ENCODE measurements around the gene ZDHHC20.

The ZDHHC20 gene, protein sequence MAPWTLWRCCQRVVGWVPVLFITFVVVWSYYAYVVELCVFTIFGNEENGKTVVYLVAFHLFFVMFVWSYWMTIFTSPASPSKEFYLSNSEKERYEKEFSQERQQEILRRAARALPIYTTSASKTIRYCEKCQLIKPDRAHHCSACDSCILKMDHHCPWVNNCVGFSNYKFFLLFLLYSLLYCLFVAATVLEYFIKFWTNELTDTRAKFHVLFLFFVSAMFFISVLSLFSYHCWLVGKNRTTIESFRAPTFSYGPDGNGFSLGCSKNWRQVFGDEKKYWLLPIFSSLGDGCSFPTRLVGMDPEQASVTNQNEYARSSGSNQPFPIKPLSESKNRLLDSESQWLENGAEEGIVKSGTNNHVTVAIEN
- total RNA-seq: 146 to 175 reads per million in 2 donors

DNA sequence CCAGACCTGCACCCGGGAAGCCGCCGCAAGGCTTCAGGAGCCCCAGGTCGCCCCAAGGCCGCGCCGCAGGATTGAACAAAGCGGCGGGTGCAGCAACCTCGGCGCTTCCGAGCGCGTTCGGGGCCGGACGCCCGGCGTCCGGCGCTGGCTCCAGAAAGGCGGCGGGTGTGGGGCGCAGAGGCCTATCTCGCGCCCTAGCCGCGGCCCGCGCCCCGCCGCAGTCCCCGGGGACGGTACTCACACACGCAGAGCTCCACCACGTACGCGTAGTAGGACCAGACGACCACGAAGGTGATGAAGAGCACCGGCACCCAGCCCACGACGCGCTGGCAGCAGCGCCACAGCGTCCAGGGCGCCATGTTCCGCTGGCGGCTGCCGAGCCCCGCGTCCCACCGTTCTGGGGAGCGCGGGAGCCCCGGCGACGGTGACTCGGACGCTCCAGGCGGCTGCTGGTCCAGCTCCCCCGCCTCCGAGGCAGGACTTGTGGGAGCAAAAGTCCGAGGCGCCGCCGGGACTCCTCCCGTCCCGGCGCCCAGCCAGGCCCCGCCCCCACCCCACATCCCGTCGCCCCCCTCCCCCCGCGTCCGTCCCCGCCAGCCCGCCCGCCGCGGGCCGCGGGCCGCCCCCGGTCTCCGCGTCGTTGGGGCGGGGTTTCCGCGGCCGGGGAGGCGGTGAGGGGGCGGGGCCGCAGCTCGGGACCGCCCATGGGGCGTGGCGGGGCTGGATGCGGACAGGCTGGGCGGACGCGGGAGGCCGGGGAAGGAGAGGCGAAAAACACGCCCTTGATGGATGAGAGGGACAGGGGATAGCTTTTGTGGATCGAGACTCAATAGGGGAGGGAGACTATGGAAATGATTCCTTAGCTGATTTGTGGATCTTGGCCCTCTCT, at the start of gene ZDHHC20:
ZDHHC20 (minus strand) TSS at position 491 of the 889 bp plus-strand sequence; CDS start at position 359, 132 bp downstream.
- peak; percentile 82 to 91 (median 84) for DNase-seq

DNA sequence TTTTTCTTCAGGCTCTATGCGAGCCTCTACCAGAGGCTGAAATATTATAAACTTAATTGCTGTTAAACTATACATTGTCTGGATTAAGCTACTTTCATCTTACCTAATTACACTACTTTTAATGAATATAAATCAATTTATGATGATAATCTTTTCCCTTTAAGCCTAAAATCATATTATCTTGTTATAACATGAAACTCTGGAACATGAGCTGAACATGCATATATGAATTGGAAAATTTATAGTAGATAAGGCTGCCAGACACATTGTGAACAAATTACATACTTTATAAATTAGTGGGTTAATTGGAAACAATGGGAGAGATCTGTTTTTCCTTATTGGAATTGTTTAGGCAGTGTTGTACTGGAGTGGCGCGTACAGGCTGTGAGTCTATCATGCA, 45.3 kb upstream of the ZDHHC20 start:
- no peak for DNase-seq

DNA sequence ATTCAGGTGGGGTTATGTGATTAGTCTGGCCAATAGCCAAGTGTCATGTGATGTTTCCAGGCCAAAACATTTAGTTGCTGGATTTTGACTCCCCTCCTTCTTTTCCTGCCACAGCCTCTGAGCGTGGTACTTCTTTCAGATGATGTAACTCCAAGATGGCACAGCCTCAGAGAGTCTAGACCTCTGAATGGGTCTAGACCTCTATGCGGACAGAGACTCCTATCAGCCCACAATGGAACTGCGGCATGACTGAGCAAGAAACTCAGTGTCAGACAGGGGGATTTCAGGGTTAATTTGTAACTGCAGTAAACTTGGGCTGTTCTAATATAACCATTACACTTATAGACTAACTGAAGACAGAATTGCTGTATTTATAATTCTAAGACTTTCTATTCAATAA, 42.6 kb upstream of the ZDHHC20 start:
- no peak for DNase-seq

DNA sequence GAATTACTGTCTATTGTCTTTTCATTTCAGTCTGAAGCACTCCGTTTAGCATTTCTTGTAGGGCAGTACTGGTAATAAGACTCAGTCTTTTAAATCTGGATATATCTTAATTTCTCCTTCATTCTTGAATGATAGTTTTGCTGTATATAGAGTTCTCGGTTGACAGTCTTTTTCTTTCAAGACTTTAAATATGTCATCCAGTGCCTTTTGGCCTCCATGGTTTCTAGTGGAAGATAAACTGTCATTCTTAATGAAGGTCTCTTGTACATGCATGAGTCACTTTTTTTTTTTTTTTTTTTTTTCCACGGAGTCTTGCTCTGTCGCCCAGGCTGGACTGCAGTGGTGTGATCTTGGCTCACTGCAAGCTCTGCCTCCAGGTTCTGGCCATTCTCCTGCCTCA, 27.2 kb upstream of the ZDHHC20 start:
- no peak for DNase-seq

DNA sequence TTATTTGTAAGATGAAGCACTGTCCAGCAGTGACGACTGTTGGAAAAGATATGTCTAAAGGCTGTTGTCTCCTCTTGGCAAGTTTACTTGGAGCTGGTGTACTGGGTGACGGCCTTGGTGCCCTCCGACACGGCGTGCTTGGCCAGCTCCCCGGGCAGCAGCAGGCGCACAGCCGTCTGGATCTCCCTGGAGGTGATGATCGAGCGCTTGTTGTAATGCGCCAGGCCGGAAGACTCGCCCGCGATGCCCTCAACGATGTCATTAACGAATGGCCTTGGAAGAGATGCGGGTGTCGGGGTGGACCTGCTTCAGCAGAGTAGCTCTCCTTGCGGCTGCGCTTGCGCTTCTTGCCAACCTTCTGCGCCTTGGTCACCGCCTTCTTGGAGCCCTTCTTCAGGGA, 24.6 kb upstream of the ZDHHC20 start:
- no peak for DNase-seq

DNA sequence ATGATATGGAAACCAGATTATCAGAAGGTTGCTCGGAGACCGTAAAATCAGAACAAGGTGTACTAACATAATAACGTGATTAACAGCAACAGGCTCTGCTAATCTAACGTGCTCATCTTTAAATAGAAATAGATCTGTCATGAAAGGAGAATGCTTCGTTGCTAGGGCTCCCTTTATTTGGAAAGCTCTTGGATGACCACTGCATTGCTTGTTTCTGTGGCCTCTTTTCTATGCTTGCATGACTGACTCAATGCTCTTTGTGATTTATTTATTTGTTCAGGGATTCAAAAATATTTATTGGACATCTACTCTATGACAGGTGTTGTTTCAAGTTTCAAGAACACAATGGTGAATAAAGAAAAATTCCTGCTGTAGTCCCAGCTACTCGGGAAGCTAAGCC, 22.3 kb upstream of the ZDHHC20 start:
- no peak for DNase-seq

DNA sequence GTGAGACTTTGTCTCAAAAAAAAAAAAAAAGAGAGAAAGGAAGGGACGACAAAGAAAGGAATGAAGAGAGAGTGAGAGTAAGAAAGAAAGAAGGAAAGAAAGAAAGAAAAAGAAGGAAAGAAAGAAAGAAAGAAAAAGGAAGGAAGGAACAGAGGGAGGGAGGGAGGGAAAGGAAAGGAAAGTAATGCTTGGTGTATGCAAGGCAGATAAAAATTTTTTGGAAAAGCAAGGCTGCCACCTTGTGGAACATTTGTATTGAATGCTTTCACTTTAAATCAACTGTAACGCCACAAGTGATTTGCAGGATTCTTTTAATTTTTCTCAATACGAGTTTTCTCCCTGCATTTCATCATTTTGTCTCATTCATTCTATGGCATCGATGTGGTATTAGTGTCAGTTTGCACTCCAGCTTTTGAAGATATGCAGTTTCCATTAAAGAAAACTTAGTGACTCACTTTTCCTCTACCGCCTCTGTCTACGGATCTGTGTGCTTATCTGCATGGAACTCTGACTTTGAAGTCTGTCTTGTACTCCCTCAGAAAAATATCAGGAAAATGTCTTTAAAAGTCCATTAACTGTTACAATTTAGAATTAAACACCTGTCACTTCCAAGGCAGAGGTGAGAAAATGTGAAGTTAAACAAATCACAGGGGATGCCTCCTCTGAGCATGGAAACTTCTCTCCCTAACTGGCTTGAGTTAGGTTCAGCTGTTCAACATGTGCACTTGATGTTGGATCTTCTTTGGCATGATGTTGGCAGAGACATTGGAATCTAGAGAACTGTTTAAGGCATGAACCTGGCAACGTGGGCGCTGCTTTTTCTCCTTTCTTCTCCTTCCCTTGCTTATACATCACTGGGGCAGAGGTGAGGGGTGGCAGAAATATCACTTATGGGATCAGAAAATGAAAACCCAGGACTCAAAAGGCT, 20.0 kb upstream of the ZDHHC20 start:
- DNase-seq: peak in 2 of 5 experiments; percentile 36 to 75

DNA sequence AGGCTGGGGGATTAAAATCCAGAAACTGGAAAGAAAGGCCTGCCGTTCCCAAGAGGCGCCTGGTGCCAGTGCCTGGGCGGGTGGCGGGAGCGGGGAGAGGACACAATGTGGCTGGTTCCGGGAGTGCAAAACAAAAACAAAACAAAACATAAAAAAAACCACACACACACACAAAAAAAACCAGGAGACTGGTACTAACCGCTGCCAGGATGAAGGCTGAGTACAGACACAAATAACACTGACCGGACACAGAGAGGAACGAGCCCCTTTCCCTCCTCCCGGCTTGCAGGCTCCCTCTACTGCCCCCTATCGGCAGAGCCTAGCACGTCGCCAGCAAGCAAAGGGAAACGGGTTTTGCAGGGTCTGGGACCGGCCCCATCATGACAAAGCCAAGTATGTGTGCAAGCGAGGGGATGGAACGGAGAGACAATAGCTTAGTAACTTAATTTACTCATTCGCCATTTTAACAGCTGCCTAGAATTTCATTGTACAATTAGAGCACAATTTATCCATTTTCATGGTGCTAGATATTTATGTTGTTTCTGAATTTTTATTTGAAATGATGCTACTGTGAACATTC, 17.9 kb upstream of the ZDHHC20 start:
- DNase-seq: peak; percentile 50 to 82 (median 63)

DNA sequence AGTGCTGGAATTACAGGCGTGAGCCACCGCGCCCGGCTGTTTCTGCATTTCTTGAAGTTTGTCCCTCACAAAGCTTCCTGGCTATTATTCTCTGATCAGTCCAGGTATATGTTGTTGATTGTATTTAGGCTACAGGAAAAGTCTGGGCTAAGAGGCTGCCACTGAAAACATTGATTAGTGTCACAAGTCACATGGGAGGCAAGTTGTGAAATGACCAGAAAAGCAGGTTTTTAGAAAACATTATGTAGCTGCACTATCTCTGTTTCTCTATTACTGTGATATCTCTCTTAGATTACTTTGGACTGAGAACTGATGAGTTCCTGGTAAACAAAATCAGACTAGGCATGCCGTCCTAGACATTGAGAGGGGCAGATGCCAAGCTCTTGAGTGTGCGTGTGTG, 16.0 kb upstream of the ZDHHC20 start:
- no peak for DNase-seq

DNA sequence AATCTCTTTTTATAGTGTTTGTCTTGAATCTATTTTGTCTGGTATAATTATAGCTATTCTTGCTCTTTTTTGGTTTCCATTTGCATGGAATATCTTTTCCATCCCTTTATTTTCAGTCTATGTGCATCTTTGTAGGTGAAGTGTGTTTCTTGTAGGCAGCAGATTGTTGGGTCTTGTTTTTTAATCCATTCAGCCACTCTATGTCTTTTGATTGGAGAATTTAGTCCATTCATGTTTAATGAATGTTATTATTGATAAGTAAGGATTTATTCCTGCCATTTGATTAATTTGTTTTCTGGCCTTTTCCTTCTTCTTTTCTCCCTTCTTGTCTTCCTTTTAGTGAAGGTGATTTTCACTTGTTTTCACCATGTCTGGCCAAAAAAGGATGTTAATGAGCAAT, 11.7 kb upstream of the ZDHHC20 start:
- DNase-seq: no peak

DNA sequence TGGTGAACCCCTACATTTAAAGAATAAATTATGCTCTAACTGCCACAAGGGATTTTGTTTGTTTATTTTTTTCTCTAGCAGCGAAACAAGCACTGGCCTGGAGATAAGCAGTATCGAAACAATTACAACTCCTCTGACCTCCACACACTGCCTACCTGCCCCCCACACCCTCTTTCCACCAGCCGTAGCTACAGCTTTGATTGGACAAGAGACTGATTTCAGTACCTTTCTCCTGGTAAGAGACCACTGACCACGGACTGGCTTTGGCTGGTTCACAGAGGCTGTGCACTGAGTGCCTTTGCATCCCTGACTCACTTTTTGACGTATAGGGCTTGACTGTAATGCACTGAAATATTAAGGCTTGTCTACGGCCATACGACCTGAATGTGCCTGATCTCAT, 7.4 kb upstream of the ZDHHC20 start:
- no peak for DNase-seq

DNA sequence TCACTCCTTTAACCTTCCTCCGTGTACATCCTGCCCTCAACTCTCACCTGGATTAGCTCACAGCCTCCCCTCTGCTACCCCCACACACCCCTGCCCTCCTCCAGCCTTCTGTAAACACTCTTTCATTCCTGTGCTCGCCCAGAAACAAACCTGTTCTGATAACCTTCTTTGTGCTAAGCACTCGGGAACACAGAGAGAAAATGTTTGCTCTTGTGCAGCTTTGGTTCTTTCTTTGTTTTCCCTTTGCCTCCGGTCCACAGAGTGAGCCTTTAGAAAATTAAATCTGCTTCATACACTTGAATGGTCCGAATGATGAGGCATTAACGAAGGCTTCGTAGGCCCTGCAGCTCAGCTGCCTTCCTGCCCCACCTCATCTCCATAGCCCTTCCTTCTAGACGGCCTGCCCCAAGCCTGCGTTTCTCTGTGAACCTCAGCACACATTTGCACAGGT, 6.6 kb upstream of the ZDHHC20 start:
- DNase-seq: no peak

DNA sequence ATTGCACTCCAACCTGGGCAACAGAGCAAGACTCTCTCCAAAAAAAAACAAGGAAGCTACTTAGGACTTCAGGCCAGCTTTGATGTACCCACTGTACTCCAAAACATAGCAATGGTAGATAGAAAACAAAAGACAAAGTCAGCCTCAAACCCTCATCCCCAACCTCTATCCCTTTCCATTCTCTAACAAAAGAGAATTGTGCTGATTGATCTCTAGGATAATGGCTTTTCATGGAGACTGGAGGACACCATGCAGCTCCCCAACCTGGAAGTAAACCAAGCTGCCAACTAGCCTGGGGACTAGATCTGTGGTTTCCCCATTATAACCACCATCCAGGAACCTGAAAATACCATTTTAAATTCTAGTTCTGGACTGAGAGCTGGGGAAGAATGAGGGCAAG, 4.3 kb upstream of the ZDHHC20 start:
- DNase-seq: no peak

DNA sequence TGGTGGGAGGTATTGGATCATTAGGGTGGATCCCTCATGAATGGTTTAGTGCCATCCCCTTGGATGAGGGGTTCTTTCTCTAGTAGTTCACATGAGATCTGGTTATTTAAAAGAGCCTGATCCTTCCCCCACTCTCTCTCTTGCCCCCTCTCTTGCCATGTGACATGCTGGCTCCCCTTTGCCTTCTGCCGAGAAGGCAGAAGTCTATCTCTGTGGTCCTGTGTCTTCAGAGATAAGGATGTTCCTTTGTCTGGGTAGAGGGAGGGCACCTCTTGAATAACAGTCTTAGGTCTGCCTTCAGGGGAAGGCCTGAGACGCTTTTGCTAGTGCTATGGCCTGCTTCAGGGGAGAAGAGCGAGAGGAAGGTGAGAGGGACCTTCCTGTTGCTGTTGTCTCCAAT, 2.0 kb upstream of the ZDHHC20 start:
- no peak for DNase-seq

DNA sequence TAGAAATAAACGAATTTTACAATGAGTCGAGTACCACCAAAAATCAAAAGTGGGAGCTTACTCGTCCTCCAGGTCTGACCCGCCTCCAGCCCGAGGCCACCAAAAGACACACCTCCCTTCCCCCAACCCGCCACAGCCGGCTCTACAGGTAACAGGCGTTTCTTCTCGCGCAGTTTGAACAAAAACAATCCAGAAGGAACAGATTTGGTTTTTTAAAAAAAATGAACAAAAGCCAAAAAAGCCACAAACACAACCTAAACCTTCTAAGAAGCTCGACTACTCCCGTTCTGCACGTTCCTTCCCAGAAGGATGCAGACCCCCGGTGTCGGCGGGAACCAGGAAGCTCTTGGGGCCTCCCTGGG, 671 bp downstream of the ZDHHC20 start:
- DNase-seq: peak in 3 of 5 experiments; percentile 25 to 71 (median 36)

DNA sequence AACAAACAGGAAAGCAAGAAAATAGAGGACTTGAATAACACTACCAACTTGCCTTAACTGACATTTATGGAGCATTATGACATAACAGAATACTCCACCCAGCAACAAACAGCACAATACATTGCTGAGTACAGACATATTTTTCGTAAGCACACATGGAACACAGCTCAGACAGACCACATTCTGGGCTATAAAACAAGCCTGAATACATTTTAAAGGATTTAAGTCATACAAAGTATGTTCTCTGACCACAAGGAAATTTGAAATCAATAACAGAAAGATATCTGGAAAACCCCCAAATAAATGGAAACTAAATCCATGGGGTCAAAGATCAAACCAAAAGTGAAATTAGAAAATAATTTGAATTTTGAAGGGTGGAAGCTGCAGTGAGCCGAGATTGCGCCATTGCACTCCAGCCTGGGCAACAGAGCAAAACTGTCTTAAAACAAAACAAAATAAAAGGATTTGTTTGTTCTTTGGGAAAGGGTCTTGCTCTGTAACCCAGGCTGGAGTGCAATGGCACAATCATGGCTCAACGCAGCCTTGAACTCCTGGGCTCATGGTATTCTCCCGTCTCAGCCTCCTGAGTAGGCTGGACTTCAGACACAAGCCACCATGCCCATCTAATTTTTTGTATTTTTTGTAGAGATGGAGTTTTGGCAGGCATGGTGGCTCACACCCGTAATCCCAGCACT, 5.6 kb downstream of the ZDHHC20 start:
- DNase-seq: no peak

DNA sequence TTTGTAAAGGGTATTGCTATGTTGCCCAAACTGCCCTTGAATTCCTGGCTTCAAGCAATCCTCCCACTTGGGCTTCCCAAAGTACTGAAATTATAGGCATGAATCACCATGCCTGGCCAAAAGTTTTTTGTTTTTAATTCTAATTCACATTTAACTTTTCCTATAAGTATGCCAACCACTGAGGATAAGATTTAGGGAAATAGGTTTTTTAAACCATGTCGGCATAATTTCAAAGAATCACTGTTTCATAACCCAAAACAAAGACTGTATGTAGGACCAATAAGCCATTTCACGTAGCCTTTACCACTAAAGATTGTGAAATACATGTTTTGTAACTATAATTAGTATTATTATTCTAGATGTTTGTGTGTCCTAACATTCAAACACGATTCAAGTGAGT, 8.2 kb downstream of the ZDHHC20 start:
- DNase-seq: no peak

DNA sequence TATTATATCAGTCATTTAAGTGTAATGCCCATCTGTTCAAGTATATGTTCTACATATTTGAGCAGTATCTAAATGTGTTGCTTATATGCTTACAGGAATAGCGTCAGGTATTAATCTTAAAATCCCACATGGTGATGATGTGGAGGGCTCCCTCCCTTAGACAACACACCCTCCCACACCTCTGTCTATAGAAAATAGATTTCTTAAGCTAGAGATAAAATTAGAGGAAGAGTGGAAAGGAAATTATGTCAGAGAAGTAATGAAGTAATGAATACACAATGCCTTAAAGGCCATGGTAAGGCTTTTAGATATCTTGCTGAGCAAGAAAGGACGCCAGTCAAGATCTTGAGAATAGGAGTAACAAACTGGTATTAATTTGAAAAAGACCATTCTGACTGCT, 12.4 kb downstream of the ZDHHC20 start:
- no peak for DNase-seq

DNA sequence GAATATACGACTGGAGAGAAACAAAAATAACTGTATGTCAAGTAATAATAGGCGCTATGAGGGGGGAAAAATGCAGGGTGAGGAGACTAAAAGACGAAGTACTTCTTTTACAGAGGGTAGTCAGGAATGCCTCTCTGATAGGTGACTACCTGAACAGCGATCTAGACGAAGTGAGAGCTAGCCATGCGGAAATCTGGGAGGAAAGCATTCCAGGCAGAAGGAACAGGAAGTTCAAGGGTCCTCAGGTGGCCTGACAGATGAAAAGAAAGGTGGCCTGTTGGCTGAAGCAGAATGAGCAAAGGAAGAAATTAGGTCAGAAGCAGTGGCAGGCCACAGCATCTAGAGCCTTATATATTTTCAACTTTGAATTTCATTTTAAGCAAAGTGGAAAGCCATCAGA, 13.3 kb downstream of the ZDHHC20 start:
- DNase-seq: no peak

DNA sequence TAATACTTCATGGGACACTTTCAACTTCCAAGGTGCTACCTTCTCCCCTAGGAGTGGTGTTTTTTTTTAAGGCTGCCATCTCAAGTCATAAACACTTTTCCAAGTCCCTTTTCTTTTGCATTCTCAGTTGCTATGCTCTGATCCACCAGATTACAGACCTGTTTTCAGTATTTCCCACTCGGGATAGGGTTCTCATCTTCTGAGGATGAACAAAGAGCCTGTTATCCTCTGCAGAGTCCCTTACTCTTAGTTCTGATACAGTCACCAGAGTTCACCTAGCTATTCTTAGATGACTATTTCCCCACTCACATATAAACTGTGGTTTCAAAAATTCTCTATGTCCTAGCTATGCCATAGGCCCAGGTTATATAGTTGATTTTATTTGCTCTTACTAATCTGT, 15.9 kb downstream of the ZDHHC20 start:
- no peak for DNase-seq

DNA sequence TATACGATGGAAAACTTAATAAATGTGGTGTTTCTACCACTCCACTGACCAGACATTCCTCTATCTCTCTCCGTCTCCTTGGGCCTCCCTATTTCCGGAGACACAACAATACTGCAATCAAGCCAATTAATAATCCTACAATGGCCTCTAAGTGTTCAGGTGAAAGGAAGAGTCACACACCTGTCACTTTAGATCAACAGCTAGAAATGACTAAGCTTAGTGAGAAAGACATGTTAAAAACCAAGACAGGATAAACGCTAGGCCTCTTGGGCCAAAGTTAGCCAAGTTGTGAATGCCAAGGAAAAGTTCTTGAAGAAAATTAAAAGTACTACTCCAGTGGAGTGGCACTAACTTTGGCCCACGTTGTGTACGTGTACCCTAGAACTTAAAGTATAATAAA, 22.5 kb downstream of the ZDHHC20 start:
- DNase-seq: peak in 1 of 5 experiments; percentile 21

DNA sequence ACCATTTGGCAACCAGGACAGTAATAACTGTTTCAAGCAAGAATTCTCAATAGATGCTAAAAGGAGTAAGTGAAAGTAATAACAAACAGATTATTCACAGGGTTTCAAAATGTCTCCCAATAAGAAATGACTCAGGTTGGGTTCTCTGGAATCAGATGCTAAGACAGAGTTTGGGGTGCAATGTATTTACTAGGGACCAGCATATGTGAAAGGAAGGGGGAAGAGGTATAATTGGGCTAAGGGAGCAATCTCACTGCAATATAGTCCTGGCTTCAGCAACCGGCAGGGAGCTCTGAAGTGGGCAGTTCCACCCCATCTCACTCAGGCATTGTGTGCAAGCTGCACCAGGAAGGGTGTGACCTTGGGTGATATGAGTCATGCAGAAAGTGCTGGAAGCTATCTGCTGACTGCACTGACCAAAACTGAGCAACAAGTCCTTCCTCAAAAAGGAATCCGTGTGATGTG, 23.4 kb downstream of the ZDHHC20 start:
- peak in 3 of 5 experiments; percentile 4 to 91 (median 10) for DNase-seq

Measured in T-helper 2 cell (primary cell).